Measurements from ENCODE around the gene AHRR.

DNA sequence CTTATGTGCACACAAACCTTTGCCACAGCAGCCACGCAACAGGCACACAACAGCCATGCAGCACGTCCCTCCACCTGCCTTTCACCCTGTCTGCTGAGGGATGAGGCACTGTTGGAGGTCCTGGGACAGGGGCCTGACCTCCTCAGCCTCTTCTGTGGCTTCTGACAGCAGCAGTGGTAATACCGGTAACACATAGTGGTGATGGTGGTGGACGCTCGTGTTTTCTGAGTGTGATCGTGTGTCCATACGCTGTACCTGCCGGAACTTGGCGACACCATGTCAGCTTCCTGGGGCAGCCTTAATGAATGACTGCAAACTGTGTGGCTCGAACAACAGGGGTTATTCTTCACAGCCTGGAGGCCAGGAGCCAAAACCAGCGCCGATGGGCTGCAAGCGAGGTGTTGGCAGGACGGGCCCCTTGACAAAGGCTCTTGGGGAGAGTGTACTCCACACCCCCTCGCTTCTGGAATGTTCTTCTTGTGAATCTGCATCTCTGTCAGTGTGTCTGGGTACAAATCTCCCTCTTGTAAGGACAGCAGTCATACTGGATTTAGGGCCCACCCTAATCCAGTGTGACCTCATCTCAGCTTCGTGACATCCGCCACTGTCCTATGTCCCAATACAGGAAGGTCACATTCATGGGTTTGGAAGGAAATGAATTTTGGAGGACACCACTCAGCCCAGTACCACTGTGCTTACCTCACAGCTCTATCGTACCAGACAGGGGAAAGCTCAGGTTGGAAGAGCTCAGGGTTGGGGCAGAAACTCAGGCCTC, 66.2 kb downstream of the AHRR start:
- TF ChIP-seq CTCF (IDR thresholded peaks at IDR 0.05) (no peak), POLR2A (IDR thresholded peaks at IDR 0.05; ENCODE audit: low read length) (no peak), ZSCAN20 (CRISPR knock-in tag; IDR thresholded peaks at IDR 0.05) (no peak), ZNF302 (CRISPR knock-in tag; IDR thresholded peaks at IDR 0.05) (no peak), TP53 (CRISPR knock-in tag; IDR thresholded peaks at IDR 0.05) (no peak), REST (IDR thresholded peaks at IDR 0.05) (no peak)
